22Rv1 (cell line): ENCODE results near the gene COPZ2.
"Not testable (repeated sequence)": the region's sequence is repeated elsewhere in the genome, so short reads cannot be mapped to it uniquely, and the experiment has no call there.

Source experiments
- ZFX ChIP-seq: fragments of 450-650 bp; IDR thresholded peaks from 2 replicates; pipeline ENCODE4 v1.6.1; 2017; ENCODE audit warnings: antibody characterized with exemption, borderline replicate concordance
- TF ChIP-seq, protein P1 (sequence below): fragments of 450-650 bp; IDR thresholded peaks from 2 replicates; pipeline ENCODE4 v1.5.1; 2017; ENCODE audit warnings: mild to moderate bottlenecking

GRCh38 chr17:48072811-48073210, 35.2 kb upstream of the COPZ2 start:
- TF ChIP-seq, protein P1, sequence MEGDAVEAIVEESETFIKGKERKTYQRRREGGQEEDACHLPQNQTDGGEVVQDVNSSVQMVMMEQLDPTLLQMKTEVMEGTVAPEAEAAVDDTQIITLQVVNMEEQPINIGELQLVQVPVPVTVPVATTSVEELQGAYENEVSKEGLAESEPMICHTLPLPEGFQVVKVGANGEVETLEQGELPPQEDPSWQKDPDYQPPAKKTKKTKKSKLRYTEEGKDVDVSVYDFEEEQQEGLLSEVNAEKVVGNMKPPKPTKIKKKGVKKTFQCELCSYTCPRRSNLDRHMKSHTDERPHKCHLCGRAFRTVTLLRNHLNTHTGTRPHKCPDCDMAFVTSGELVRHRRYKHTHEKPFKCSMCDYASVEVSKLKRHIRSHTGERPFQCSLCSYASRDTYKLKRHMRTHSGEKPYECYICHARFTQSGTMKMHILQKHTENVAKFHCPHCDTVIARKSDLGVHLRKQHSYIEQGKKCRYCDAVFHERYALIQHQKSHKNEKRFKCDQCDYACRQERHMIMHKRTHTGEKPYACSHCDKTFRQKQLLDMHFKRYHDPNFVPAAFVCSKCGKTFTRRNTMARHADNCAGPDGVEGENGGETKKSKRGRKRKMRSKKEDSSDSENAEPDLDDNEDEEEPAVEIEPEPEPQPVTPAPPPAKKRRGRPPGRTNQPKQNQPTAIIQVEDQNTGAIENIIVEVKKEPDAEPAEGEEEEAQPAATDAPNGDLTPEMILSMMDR = not testable (repeated sequence)
- TF ChIP-seq ZFX = not testable (repeated sequence)
